HG03175 (cell line): ENCODE measurements around the gene TAS2R20.
"Not testable (repeated sequence)": the region's sequence is repeated elsewhere in the genome, so short reads cannot be mapped to it uniquely, and the experiment has no call there.

Source experiments
- ATAC-seq: cut with Tn5 transposase; IDR thresholded peaks from one replicate; pipeline ENCODE4 v1.9.1; 2021; ENCODE audit warnings: mild to moderate bottlenecking, moderate library complexity; ENCODE audit not compliant: unreplicated experiment

TAS2R20 gene

GRCh38 chr12:10998204-10998603, at the start of gene TAS2R20:
Gene TAS2R20, minus strand, starts transcription at chr12:10998304. Its CDS starts 429 bp downstream, at chr12:10997875.
- ATAC-seq: no peak

- not testable (repeated sequence) for ATAC-seq
Observed at GRCh38 chr12:11041366-11041765, 43.3 kb upstream of the TAS2R20 start.

GRCh38 chr12:11040162-11040561, 42.1 kb upstream of the TAS2R20 start:
- ATAC-seq: no peak

- no peak for ATAC-seq
Observed at GRCh38 chr12:11039171-11039570, 41.1 kb upstream of the TAS2R20 start.

GRCh38 chr12:11033959-11034358, 35.9 kb upstream of the TAS2R20 start:
- not testable (repeated sequence) for ATAC-seq

GRCh38 chr12:11031307-11031706, 33.2 kb upstream of the TAS2R20 start, which contains the start of gene TAS2R31:
Gene TAS2R31, minus strand, starts transcription at chr12:11031407. Its CDS starts 72 bp downstream, at chr12:11031335.
- no peak for ATAC-seq

- ATAC-seq: no peak
Observed at GRCh38 chr12:11026118-11026517, 28.0 kb upstream of the TAS2R20 start.

- ATAC-seq: no peak
Observed at GRCh38 chr12:11023387-11023786, 25.3 kb upstream of the TAS2R20 start.

- ATAC-seq: no peak
Observed at GRCh38 chr12:11022520-11022919, 24.4 kb upstream of the TAS2R20 start, which contains the start of gene TAS2R19. Gene TAS2R19, minus strand, starts transcription at chr12:11022620. Its CDS starts 49 bp downstream, at chr12:11022571.

- no peak for ATAC-seq
Observed at GRCh38 chr12:11016937-11017336, 18.8 kb upstream of the TAS2R20 start.

- ATAC-seq: no peak
Observed at GRCh38 chr12:11015775-11016430, 17.8 kb upstream of the TAS2R20 start.

- ATAC-seq: no peak
Observed at GRCh38 chr12:11014234-11014633, 16.1 kb upstream of the TAS2R20 start.

GRCh38 chr12:11007608-11008007, 9.5 kb upstream of the TAS2R20 start:
- ATAC-seq: no peak

GRCh38 chr12:10994307-10994706, 3.8 kb downstream of the TAS2R20 start:
- no peak for ATAC-seq

- no peak for ATAC-seq
Observed at GRCh38 chr12:10989107-10989506, 9.0 kb downstream of the TAS2R20 start.

- ATAC-seq: no peak
Observed at GRCh38 chr12:10986812-10987211, 11.3 kb downstream of the TAS2R20 start, which contains the start of gene TAS2R50. Gene TAS2R50, minus strand, starts transcription at chr12:10986912. Its CDS starts 52 bp downstream, at chr12:10986860.

GRCh38 chr12:10982244-10982643, 15.9 kb downstream of the TAS2R20 start:
- no peak for ATAC-seq

- no peak for ATAC-seq
Observed at GRCh38 chr12:10974965-10975364, 23.1 kb downstream of the TAS2R20 start.

- no peak for ATAC-seq
Observed at GRCh38 chr12:10968765-10969456, 29.2 kb downstream of the TAS2R20 start.

GRCh38 chr12:10967409-10967808, 30.7 kb downstream of the TAS2R20 start:
- no peak for ATAC-seq

- ATAC-seq: no peak
Observed at GRCh38 chr12:10966314-10966713, 31.8 kb downstream of the TAS2R20 start.

- no peak for ATAC-seq
Observed at GRCh38 chr12:10965476-10965875, 32.6 kb downstream of the TAS2R20 start.
